HG03095 (cell line): ENCODE data around the gene ORAI3.
A peak's percentile ranks its signal among the peaks of the same experiment; 100 is the strongest.

Experiments
- ATAC-seq: cut with Tn5 transposase; IDR thresholded peaks from one replicate; pipeline ENCODE4 v1.9.1; 2021; ENCODE audit warnings: moderate library complexity; ENCODE audit not compliant: unreplicated experiment

The ORAI3 gene

GRCh38 chr16:30948667-30949649, at the start of gene ORAI3:
Gene ORAI3 (plus strand): TSS chr16:30949068. CDS start chr16:30949290, 222 bp downstream.
- ATAC-seq, result peak; percentile 59

DNA sequence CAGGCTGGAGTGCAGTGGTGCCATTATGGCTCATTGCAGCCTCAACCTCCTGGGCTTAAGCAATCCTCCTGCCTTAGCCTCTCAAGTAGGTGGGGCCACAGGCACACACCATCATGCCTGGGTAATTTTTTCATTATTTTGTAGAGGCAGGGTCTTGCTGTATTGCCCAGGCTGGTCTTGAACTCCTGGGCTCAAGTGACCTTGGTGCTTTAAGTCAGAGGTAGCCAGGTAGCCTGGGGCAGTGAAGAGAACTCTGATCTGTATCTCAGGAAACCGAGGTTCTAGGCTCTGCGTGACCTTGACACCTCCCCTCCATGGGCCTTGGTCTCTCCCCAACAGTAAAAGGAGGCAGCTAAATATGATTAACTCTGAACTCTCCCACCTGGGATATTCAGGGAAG, 49.1 kb upstream of the ORAI3 start:
- no peak for ATAC-seq

- no peak for ATAC-seq
Measured at GRCh38 chr16:30900588-30900987, 48.3 kb upstream of the ORAI3 start.

- no peak for ATAC-seq
Measured at GRCh38 chr16:30901201-30902028, 47.5 kb upstream of the ORAI3 start.

DNA sequence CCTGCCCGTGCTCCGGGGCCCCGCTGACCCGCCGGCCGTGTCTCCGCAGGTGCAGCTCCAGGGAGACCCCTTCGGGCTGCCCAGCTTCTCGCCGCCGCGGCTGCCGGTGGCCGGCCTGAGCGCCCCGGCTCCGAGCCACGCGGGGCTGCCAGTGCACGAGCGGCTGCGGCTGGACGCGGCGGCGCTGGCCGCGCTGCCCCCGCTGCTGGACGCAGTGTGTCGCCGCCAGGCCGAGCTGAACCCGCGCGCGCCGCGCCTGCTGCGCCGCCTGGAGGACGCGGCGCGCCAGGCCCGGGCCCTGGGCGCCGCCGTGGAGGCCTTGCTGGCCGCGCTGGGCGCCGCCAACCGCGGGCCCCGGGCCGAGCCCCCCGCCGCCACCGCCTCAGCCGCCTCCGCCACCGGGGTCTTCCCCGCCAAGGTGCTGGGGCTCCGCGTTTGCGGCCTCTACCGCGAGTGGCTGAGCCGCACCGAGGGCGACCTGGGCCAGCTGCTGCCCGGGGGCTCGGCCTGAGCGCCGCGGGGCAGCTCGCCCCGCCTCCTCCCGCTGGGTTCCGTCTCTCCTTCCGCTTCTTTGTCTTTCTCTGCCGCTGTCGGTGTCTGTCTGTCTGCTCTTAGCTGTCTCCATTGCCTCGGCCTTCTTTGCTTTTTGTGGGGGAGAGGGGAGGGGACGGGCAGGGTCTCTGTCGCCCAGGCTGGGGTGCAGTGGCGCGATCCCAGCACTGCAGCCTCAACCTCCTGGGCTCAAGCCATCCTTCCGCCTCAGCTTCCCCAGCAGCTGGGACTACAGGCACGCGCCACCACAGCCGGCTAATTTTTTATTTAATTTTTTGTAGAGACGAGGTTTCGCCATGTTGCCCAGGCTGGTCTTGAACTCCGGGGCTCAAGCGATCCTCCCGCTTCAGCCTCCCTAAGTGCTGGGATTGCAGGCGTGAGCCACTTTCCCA, 46.6 kb upstream of the ORAI3 start:
- no peak for ATAC-seq

DNA sequence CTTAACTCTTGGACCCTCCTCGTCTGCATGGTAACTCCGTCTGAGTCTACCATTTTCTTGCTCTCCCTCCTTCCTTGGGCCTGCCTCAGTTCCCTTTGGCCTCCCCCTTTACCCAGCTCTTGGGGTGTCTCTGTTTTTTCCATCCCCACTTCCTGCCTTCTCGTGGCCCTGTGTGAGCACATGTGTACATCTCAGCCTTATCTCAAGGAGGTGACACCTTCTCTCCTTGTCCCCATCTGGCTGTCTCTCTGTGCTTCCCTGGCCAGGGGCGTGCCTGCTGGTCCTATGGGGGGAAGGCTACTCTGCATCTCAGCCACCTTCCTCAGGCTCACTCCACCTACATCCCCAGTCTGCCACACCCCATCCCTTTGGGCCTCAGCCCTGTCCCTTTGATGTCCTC, 45.9 kb upstream of the ORAI3 start:
- no peak for ATAC-seq

DNA sequence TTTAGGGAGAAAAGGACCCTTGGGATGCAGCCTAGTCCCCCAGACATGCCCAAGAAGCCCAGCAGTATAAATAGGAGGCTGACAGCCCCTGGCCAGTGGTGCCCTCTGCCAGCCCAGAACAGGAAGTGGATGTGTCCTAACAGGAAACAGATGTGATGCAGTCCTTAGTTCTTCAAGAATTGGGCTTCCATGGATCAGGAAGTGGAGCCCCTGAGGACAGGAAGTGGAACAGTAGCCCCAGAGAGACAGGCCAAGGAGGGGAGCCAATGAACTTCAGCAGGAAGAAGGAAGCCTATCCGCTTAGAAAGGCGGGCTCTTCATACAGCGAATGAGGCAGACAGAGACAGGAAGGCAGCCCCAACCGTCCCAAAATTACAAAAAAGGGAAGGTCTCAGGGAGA, 45.3 kb upstream of the ORAI3 start:
- ATAC-seq, result no peak

DNA sequence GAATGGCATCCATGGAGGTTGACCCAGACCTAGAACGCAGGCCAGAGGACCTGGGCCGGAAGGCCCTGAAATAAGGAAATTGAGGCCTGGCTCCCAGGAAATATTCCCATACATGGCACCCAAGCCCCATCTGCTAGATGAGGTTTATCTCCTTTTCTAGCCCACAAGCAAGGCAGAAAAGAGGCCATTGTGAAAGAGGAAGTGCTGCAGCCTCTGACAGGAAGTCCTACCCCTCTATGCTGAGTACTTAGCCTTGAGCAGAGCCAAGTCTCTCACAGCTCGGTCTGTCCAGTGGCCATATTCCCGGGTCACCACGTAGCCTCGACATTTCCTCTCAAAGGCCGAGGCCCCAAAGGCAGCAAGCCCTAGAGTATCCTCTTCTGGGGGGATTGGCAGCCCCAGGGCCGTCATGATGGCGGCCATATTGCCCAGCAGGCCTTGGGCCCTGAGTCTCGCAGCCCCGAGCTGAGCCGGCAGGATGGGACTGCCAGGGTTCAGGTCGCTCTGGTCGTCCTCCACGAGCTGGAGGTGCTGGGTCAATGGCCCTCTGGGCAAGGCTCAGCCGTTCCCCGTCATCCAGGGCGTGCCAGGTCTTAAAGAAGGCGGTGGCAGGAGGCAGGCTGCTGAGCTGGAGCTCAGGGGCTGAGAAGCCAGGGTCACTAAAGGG, 44.6 kb upstream of the ORAI3 start:
- no peak for ATAC-seq

DNA sequence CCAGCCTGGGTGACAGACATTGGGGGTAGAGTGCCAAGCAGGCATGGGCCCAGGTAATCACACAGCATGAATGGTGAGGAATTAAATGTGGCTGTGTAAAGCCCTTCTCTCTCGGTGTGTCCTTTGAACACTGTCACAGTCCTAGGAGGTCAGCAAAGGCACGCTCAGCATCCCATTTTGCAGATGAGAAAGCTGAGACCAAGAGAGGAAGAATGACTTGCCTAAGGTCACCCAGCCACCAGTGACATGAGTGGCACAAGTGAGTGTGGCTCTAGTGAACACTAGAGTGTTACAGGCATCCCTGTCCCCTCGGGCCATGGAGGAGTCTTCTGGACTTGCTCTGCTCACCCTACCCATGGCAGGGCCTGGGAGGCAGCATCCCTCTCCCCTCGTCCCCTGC, 41.8 kb upstream of the ORAI3 start:
- no peak for ATAC-seq

- ATAC-seq, result no peak
Measured at GRCh38 chr16:30910427-30911029, 38.3 kb upstream of the ORAI3 start.

- ATAC-seq, result no peak
Measured at GRCh38 chr16:30912794-30913412, 36.0 kb upstream of the ORAI3 start.

GRCh38 chr16:30914830-30915229, 34.0 kb upstream of the ORAI3 start:
- no peak for ATAC-seq

DNA sequence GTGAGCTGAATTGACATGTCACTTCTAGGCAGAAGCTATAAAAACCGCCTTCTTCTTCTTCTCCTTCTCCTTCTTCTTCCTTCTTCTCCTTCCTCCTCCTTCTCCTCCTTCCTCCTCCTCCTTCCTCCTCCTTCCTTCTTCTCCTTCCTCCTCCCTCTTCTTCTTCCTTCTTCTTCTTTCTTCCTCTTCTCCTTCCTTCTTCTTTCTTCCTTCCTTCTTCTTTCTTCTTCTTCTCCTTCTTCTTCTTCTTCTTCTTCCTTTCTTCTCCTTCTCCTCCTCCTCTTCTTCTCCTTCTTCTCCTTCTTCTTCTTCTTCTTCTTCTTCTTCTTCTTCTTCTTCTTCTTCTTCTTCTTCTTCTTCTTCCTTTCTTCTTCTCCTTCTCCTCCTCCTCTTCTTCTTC, 30.3 kb upstream of the ORAI3 start:
- no peak for ATAC-seq

- ATAC-seq, result no peak
Measured at GRCh38 chr16:30920891-30921290, 28.0 kb upstream of the ORAI3 start.

- ATAC-seq, result no peak
Measured at GRCh38 chr16:30921459-30921747, 27.5 kb upstream of the ORAI3 start.

DNA sequence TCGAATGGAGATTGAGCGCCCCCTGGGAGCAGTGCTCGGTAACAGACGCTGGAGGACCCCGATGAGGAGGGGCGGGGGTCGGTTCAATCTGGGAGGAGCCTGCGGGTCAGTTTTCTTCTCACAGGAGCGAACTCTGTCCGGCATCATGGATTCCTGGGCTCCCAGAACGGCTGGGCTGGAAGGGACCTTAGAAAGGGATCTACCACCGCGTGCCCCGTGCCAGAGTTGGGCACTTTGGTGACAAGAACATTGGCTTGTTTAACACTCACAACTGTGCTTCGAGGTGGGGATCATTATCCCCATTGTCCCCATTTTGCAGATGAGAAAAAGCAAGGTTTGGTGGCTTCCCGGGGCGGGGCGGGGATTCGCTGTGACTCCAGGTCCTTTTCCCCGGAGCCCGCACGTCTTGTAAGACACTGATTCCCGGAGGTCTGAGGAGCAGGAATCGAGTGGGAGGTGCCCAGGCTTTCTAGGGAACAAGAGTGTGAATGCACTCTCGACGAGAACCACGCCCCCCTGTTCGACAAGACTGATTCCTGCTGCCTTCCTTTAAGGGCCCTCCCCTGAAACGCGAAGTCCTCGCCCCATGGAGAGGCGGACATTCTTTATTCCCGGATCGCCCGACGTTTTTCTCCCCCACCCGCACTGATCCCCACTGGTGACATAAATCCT, 27.0 kb upstream of the ORAI3 start:
- ATAC-seq, result peak; percentile 2

GRCh38 chr16:30922420-30922959, 26.4 kb upstream of the ORAI3 start:
- peak; percentile 59 for ATAC-seq

- peak; percentile 63 for ATAC-seq
Measured at GRCh38 chr16:30922960-30923535, 25.8 kb upstream of the ORAI3 start.
